ENCODE results near the gene PLCH2. TPM values are rescaled to one million over a fixed set of nuclear protein-coding genes. Genes with fewer than 3 reads are reported as not detected.

PLCH2 gene
- total and polyA plus RNA-seq, 9 of the 15 experiments (the other 6 are each of a cell fraction or from before 2014, with no cell fraction given) = 0.16 TPM; not detected in 8

- TF ChIP-seq ZNF407 (IDR thresholded peaks at IDR 0.05; ENCODE audit: low read depth) = no peak
- no peak for TF ChIP-seq SREBF2 (CRISPR knock-in tag; IDR thresholded peaks at IDR 0.05)
- no peak for TF ChIP-seq WHSC1 (IDR thresholded peaks at IDR 0.05; ENCODE audit: low read length)
- peak; percentile 41 for TF ChIP-seq HMGN3 (IDR thresholded peaks at IDR 0.05; ENCODE audit: borderline replicate concordance, extremely low read depth, insufficient read length, low read depth, low read length)
- TF ChIP-seq E2F1 (CRISPR knock-in tag; IDR thresholded peaks at IDR 0.05) = no peak
- TF ChIP-seq STAT6 (CRISPR knock-in tag; IDR thresholded peaks at IDR 0.05) = no peak
- TF ChIP-seq ZBTB12 (CRISPR knock-in tag; IDR thresholded peaks at IDR 0.05) = peak; percentile 76
- peak; percentile 11; the same call in 1 of the 2 replicates for TF ChIP-seq E2F4 (CRISPR knock-in tag; IDR thresholded peaks at IDR 0.05; ENCODE audit: low read depth)
- no peak for TF ChIP-seq HMBOX1 (IDR thresholded peaks at IDR 0.05)
Observed at GRCh38 chr1:2525920-2526823, 50.1 kb downstream of the PLCH2 start, which contains the start of gene PANK4 (continued).
